ENCODE data around the gene RAB15.

Gene RAB15

DNA sequence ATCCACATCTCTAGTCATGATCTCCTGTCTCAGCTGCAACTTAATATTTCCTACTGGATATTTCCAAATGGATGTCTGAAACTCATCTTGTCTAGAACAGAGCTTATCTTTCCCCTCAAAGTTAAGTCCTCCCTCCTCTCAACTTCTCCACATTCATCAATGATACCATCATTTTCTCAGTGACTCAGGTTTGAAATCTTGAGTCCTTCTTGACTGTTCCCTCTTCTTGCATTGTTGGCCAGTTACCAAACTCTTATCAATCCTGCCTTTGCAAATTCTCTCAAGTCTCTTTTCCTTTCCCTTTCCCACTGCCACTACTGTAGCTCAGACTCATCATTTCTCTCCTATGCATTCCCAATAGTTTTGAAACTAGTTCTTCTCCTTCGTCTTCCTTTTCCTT lies 72.2 kb downstream of the RAB15 start:
- DNase-seq, result no peak

All from activated CD4-positive, alpha-beta T cell treated with anti-CD3 and anti-CD28 coated beads for 4 hours (primary cell).